IMR-90 (cell line): ENCODE measurements around the gene SLC9A5. TPM values are rescaled to one million over a fixed set of nuclear protein-coding genes. Genes with fewer than 3 reads are reported as not detected.

Experiments
- ATAC-seq: fragments of 200-7000 bp; cut with Tn5 transposase; 2 replicates; pipeline ENCODE4 v1.9.1; 2020; ENCODE audit warnings: low read depth, mild to moderate bottlenecking, moderate library complexity
- BruUV-seq: library from RNA; stranded (reverse); fragments of 400-500 nt; replicated peaks from 2 replicates; lab custom pipeline; 2021; lab: Mats Ljungman, UMichigan
- CTCF ChIA-PET: fragments of 300-600 bp; formaldehyde crosslinking; extraction: SDS; loops from one replicate; lab custom pipeline; 2021; ENCODE audit warnings: antibody characterized with exemption; lab: Yijun Ruan, JAX
- POLR2A ChIA-PET: fragments of 300-600 bp; sonication (Branson Sonifier 250); formaldehyde crosslinking; loops from one replicate; lab custom pipeline; 2022; ENCODE audit warnings: antibody characterized with exemption; ENCODE audit not compliant: unreplicated experiment; lab: Charles Lee
- DNase-seq: peaks from one replicate; pipeline ENCODE4 v3.0.0; 2013
- H2AFZ ChIP-seq: replicated peaks from 2 replicates; pipeline ENCODE3; 2013; ENCODE audit warnings: low read length, mild to moderate bottlenecking; ENCODE audit not compliant: poor library complexity
- H2AK5ac ChIP-seq: 2 replicates; pipeline ENCODE4 v1.6.1; 2013; ENCODE audit warnings: low read depth, low read length, inconsistent platforms
- H2AK9ac ChIP-seq: replicated peaks from 2 replicates; pipeline ENCODE3; 2013; ENCODE audit warnings: mild to moderate bottlenecking, low read depth, low read length, moderate library complexity; ENCODE audit not compliant: poor library complexity
- H2BK120ac ChIP-seq: 2 replicates; pipeline ENCODE4 v1.6.1; 2013; ENCODE audit warnings: low read depth, low read length, inconsistent platforms
- H2BK15ac ChIP-seq: 3 replicates; pipeline ENCODE4 v1.6.1; 2013; ENCODE audit warnings: low read depth, low read length, inconsistent platforms
- H2BK20ac ChIP-seq: 2 replicates; pipeline ENCODE4 v1.6.1; 2013; ENCODE audit warnings: low read depth, mild to moderate bottlenecking, inconsistent platforms, low read length, moderate library complexity
- H2BK5ac ChIP-seq: 2 replicates; pipeline ENCODE4 v1.6.1; 2013; ENCODE audit warnings: mild to moderate bottlenecking, low read depth, low read length, inconsistent platforms; ENCODE audit not compliant: poor library complexity, severe bottlenecking
- H3K14ac ChIP-seq: replicated peaks from 2 replicates; pipeline ENCODE4 v1.6.1; 2013; ENCODE audit warnings: low read depth, low read length, inconsistent platforms
- H3K18ac ChIP-seq: 2 replicates; pipeline ENCODE4 v1.6.1; 2013; ENCODE audit warnings: low read depth, low read length, control low read depth
- H3K23ac ChIP-seq: 2 replicates; pipeline ENCODE4 v1.6.1; 2013; ENCODE audit warnings: low read depth, low read length, inconsistent platforms
- H3K27ac ChIP-seq: 2 replicates; pipeline ENCODE4 v1.5.1; 2013; ENCODE audit warnings: mild to moderate bottlenecking, control low read depth, low read length; ENCODE audit not compliant: insufficient read depth
- H3K27me3 ChIP-seq: 2 replicates; pipeline ENCODE4 v1.6.1; 2013; ENCODE audit warnings: low read length; ENCODE audit not compliant: control insufficient read depth, insufficient read depth
- H3K36me3 ChIP-seq: 2 replicates; pipeline ENCODE4 v1.6.1; 2013; ENCODE audit warnings: low read length, mixed read lengths; ENCODE audit not compliant: control insufficient read depth, insufficient read depth
- H3K4ac ChIP-seq: 2 replicates; pipeline ENCODE4 v1.6.1; 2013; ENCODE audit warnings: low read depth, low read length, inconsistent platforms
- H3K4me1 ChIP-seq: 2 replicates; pipeline ENCODE4 v1.6.1; 2013; ENCODE audit warnings: low read length, mixed read lengths; ENCODE audit not compliant: control insufficient read depth, insufficient read depth
- H3K4me2 ChIP-seq: 2 replicates; pipeline ENCODE4 v1.6.1; 2013; ENCODE audit warnings: low read depth, mild to moderate bottlenecking, control low read depth, low read length, moderate library complexity
- H3K4me3 ChIP-seq: 2 replicates; pipeline ENCODE4 v1.5.1; 2013; ENCODE audit warnings: low read depth, mild to moderate bottlenecking, control low read depth, low read length, moderate library complexity; ENCODE audit not compliant: insufficient read depth
- H3K56ac ChIP-seq: 2 replicates; pipeline ENCODE4 v1.6.1; 2013; ENCODE audit warnings: low read length, inconsistent platforms; ENCODE audit not compliant: insufficient read depth; ENCODE audit errors: extremely low read depth
- H3K79me1 ChIP-seq, 2 experiments: 2 replicates each; pipeline ENCODE4 v1.6.1; 2013; ENCODE audit warnings: low read length in 2 of 2, inconsistent platforms in 1 of 2, low read depth in 1 of 2
- H3K9ac ChIP-seq: 2 replicates; pipeline ENCODE4 v1.6.1; 2013; ENCODE audit warnings: low read depth, low read length, control low read depth
- H3K9me1 ChIP-seq: 2 replicates; pipeline ENCODE4 v1.6.1; 2013; ENCODE audit warnings: low read length, inconsistent platforms; ENCODE audit not compliant: insufficient read depth
- H3K9me3 ChIP-seq: 2 replicates; pipeline ENCODE4 v1.6.1; 2013; ENCODE audit warnings: low read length; ENCODE audit not compliant: control insufficient read depth, insufficient read depth
- H4K20me1 ChIP-seq: 2 replicates; pipeline ENCODE4 v1.6.1; 2013; ENCODE audit warnings: low read length, inconsistent platforms; ENCODE audit not compliant: insufficient read depth
- H4K5ac ChIP-seq: 2 replicates; pipeline ENCODE4 v1.6.1; 2013; ENCODE audit warnings: mild to moderate bottlenecking, low read depth, low read length, control low read depth
- H4K8ac ChIP-seq, 2 experiments: 2 replicates each; pipeline ENCODE4 v1.6.1; 2013; ENCODE audit warnings: low read depth in 2 of 2, low read length in 2 of 2, control low read depth in 1 of 2, inconsistent platforms in 1 of 2
- H4K91ac ChIP-seq: 2 replicates; pipeline ENCODE4 v1.6.1; 2013; ENCODE audit warnings: low read depth, low read length, inconsistent platforms; ENCODE audit not compliant: insufficient read depth
- BHLHE40 ChIP-seq: fragments of 150-350 bp; IDR thresholded peaks from 2 replicates; pipeline ENCODE4 v1.6.1; 2016; ENCODE audit warnings: mild to moderate bottlenecking, low read depth, low read length
- CEBPB ChIP-seq: IDR thresholded peaks from 2 replicates; pipeline ENCODE4 v1.6.1; 2012; ENCODE audit warnings: low read depth, low read length, improper control_type of control experiment
- CHD1 ChIP-seq: IDR thresholded peaks from 2 replicates; pipeline ENCODE4 v1.6.1; 2012; ENCODE audit warnings: low read depth, low read length, improper control_type of control experiment
- FOS ChIP-seq: fragments of 150-350 bp; IDR thresholded peaks from 2 replicates; pipeline ENCODE4 v1.6.1; 2016; ENCODE audit warnings: low read depth, low read length
- MAFK ChIP-seq: IDR thresholded peaks from 2 replicates; pipeline ENCODE4 v1.6.1; 2012; ENCODE audit warnings: low read depth, low read length, improper control_type of control experiment
- MAZ ChIP-seq: IDR thresholded peaks from 2 replicates; pipeline ENCODE4 v1.6.1; 2012; ENCODE audit warnings: low read depth, mild to moderate bottlenecking, low read length, improper control_type of control experiment, moderate library complexity, borderline replicate concordance
- MXI1 ChIP-seq: IDR thresholded peaks from 2 replicates; pipeline ENCODE4 v1.6.1; 2012; ENCODE audit warnings: low read depth, mild to moderate bottlenecking, low read length, moderate library complexity, borderline replicate concordance
- NFE2L2 ChIP-seq: fragments of 150-350 bp; IDR thresholded peaks from 2 replicates; pipeline ENCODE4 v1.6.1; 2016; ENCODE audit warnings: low read depth, mild to moderate bottlenecking, low read length
- POLR2A ChIP-seq: IDR thresholded peaks from 2 replicates; pipeline ENCODE4 v1.6.1; 2012; ENCODE audit warnings: mild to moderate bottlenecking, low read depth, low read length
- RAD21 ChIP-seq: IDR thresholded peaks from 2 replicates; pipeline ENCODE4 v1.6.1; 2012; ENCODE audit warnings: low read length, improper control_type of control experiment
- RCOR1 ChIP-seq: IDR thresholded peaks from 2 replicates; pipeline ENCODE4 v1.6.1; 2012; ENCODE audit warnings: mild to moderate bottlenecking, low read length, improper control_type of control experiment; ENCODE audit not compliant: insufficient replicate concordance
- RFX5 ChIP-seq: IDR thresholded peaks from 2 replicates; pipeline ENCODE4 v1.8.0; 2012; ENCODE audit warnings: low read depth, mild to moderate bottlenecking, low read length, moderate library complexity
- SMC3 ChIP-seq: fragments of 150-350 bp; IDR thresholded peaks from 2 replicates; pipeline ENCODE4 v1.6.1; 2016; ENCODE audit warnings: low read depth, mild to moderate bottlenecking, antibody characterized with exemption, low read length, moderate library complexity
- WGBS, 2 experiments: methylation state at CpG; one replicate each; pipeline versions ENCODE4 v1.1.5 to v1.1.7; 2013; ENCODE audit warnings: missing lambda C conversion rate in 2 of 2; ENCODE audit not compliant: insufficient read length in 1 of 2; ENCODE audit errors: extremely low coverage in 2 of 2; 5-methylcytosine and 5-hydroxymethylcytosine counted together
- dilution Hi-C: fragments of 300-500 bp; cut with HindIII; formaldehyde crosslinking; loops from one replicate; pipeline ENCODE4 v1.14.3; 2018; ENCODE audit warnings: low sequenced_read_pairs; ENCODE audit not compliant: unreplicated experiment
- in situ Hi-C: fragments of 300-500 bp; cut with MboI; formaldehyde crosslinking; loops from 3 replicates; pipeline ENCODE4 v1.14.3; 2019; ENCODE audit warnings: low sequenced_read_pairs, inconsistent platforms, mixed read lengths
- intact Hi-C: fragments of 100-400 bp; cut with micrococcal nuclease; formaldehyde crosslinking; loops from 2 replicates; pipeline ENCODE4 v1.10.0; 2022
- polyA plus RNA-seq, 3 experiments: library from polyadenylated mRNA; depleted of rRNA; stranded (reverse); fragments of >200 nt; gene quantifications; 2 replicates each; pipeline ENCODE4 v1.2.3, GENCODE V29; 2012; ENCODE audit warnings: low replicate concordance in 1 of 3
- total RNA-seq: library from RNA; depleted of rRNA; stranded (reverse); fragments of >200 nt; gene quantifications from 2 replicates; pipeline ENCODE4 v1.2.3, GENCODE V29; 2012
- TF ChIP-seq, protein P1 (sequence below): fragments of 150-350 bp; IDR thresholded peaks from 2 replicates; pipeline ENCODE4 v1.6.1; 2016; ENCODE audit warnings: low read depth, mild to moderate bottlenecking, low read length, moderate library complexity, borderline replicate concordance
- TF ChIP-seq, protein P2 (sequence below): conservative IDR thresholded peaks from 2 replicates; pipeline ENCODE4 v1.5.1; 2012; ENCODE audit warnings: mild to moderate bottlenecking, low read depth, low read length, improper control_type of control experiment
- TF ChIP-seq, protein P3 (sequence below): fragments of 150-350 bp; IDR thresholded peaks from 2 replicates; pipeline ENCODE4 v1.6.1; 2017; ENCODE audit warnings: mild to moderate bottlenecking, antibody characterized with exemption, low read length, low read depth

Gene SLC9A5
- total and polyA plus RNA-seq, 2 of the 4 experiments (the other 2 are of a cell fraction), result 1.8 to 5.7 TPM

DNA sequence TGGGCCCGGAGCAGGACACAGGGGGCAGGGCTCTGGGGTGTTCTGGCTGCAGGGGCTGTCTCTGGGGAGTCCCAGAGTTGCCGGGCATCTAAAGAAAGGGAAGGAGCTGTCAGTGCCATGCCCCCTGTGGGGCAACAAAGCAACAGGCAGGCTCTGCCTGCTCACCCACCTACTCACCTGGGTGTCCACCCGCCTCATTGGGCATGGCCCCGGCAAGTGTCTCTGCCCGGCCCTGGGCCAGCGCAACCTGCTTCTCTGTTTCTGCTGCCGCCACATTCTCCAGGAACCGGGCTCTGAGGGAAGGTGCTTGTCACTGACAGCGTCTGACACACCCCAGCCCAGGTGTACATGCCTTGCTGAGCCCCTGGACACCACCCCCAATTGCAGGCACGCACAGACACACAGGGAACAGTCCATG is 14.6 kb upstream of the SLC9A5 start:
- Histone ChIP-seq H2BK5ac (no peak overlapping the region), H3K4me1 (no peaks in the 10 kb centered on the region), H4K20me1 (no peaks in the 10 kb centered on the region), H4K5ac (no peak overlapping the region), H3K27me3 (no peaks in the 10 kb centered on the region), H3K56ac (no peak overlapping the region), H4K91ac (no peak overlapping the region), H3K4ac (no peak overlapping the region), H3K18ac (no peak overlapping the region), H3K9me1 (no peaks in the 10 kb centered on the region), H3K79me1 (peaks cover 11 to 62% of the 10 kb centered on the region in 2 experiments; a peak in 3 of 4 replicates), H2AK9ac (peak overlapping the region; percentile 65), H2BK15ac (no peak overlapping the region), H3K4me2 (no peak overlapping the region), H2BK120ac (no peak overlapping the region), H3K9me3 (no peaks in the 10 kb centered on the region), H3K4me3 (no peak overlapping the region), H3K9ac (no peak overlapping the region), H2AFZ (no peak overlapping the region), H3K14ac (no peak overlapping the region), H3K36me3 (peaks cover 81% of the 10 kb centered on the region), H3K23ac (no peak overlapping the region), H2AK5ac (no peak overlapping the region), H2BK20ac (no peak overlapping the region), H4K8ac (no peak overlapping the region), H3K27ac (no peak overlapping the region)
- TF ChIP-seq SMC3 (no peak), MXI1 (no peak), RAD21 (no peak), FOS (no peak), MAZ (no peak), CHD1 (no peak), MAFK (no peak), POLR2A (no peak), BHLHE40 (no peak), CEBPB (no peak), RCOR1 (no peak), NFE2L2 (no peak), RFX5 (no peak)
- TF ChIP-seq, protein P1, sequence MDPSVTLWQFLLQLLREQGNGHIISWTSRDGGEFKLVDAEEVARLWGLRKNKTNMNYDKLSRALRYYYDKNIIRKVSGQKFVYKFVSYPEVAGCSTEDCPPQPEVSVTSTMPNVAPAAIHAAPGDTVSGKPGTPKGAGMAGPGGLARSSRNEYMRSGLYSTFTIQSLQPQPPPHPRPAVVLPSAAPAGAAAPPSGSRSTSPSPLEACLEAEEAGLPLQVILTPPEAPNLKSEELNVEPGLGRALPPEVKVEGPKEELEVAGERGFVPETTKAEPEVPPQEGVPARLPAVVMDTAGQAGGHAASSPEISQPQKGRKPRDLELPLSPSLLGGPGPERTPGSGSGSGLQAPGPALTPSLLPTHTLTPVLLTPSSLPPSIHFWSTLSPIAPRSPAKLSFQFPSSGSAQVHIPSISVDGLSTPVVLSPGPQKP, result no peak
- TF ChIP-seq, protein P2, sequence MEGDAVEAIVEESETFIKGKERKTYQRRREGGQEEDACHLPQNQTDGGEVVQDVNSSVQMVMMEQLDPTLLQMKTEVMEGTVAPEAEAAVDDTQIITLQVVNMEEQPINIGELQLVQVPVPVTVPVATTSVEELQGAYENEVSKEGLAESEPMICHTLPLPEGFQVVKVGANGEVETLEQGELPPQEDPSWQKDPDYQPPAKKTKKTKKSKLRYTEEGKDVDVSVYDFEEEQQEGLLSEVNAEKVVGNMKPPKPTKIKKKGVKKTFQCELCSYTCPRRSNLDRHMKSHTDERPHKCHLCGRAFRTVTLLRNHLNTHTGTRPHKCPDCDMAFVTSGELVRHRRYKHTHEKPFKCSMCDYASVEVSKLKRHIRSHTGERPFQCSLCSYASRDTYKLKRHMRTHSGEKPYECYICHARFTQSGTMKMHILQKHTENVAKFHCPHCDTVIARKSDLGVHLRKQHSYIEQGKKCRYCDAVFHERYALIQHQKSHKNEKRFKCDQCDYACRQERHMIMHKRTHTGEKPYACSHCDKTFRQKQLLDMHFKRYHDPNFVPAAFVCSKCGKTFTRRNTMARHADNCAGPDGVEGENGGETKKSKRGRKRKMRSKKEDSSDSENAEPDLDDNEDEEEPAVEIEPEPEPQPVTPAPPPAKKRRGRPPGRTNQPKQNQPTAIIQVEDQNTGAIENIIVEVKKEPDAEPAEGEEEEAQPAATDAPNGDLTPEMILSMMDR, result no peak
- TF ChIP-seq, protein P3, sequence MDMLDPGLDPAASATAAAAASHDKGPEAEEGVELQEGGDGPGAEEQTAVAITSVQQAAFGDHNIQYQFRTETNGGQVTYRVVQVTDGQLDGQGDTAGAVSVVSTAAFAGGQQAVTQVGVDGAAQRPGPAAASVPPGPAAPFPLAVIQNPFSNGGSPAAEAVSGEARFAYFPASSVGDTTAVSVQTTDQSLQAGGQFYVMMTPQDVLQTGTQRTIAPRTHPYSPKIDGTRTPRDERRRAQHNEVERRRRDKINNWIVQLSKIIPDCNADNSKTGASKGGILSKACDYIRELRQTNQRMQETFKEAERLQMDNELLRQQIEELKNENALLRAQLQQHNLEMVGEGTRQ, result no peak
- ATAC-seq (no peak), DNase-seq (no peak)
- in situ Hi-C loops, result no loop called here
- ChIA-PET CTCF (no interaction called here), POLR2A (no interaction called here)
- dilution Hi-C loops, result no loop called here
- BruUV-seq, result no TSS peak
- intact Hi-C loops, result no loop called here
- WGBS, 2 experiments, result 100% methylated on average over 2 of the region's 10 CpGs; no CpG with 5 or more reads in 1 of the 2 experiments
